NCI-H146 (cell line): ENCODE data around the gene TRABD2B.

Experiments used
- DNase-seq: peaks from one replicate; lab custom pipeline; 2025; lab: John Stamatoyannopoulos, UW

The TRABD2B gene

GRCh38 chr1:47997289-47998200, at the start of gene TRABD2B:
Gene TRABD2B, minus strand, starts transcription at chr1:47997385.
- peak; percentile 26 for DNase-seq

DNA sequence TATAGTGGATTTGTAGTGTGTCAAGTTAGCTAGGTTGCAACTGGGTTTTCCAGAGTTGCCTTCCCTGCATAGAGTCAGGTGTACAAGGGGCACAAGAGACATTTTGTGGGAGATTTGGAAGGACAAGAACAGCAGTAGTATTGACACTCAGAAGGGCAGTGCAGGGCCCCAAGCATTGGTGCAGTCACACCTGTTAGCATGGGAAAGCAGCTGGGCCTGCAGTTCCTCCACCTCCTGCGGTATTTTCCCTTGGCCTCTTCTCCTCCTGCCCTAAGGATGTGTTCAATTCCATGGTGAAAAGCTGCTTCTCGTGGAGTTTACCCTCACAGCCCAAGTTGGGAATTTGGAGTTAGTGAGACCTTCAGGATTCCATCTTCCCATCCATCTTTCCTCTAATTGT, 47.1 kb upstream of the TRABD2B start:
- no peak for DNase-seq

GRCh38 chr1:48043622-48044021, 46.4 kb upstream of the TRABD2B start:
- peak; percentile 49 for DNase-seq

- DNase-seq, result no peak
Observed at GRCh38 chr1:48040154-48040553, 43.0 kb upstream of the TRABD2B start.

DNA sequence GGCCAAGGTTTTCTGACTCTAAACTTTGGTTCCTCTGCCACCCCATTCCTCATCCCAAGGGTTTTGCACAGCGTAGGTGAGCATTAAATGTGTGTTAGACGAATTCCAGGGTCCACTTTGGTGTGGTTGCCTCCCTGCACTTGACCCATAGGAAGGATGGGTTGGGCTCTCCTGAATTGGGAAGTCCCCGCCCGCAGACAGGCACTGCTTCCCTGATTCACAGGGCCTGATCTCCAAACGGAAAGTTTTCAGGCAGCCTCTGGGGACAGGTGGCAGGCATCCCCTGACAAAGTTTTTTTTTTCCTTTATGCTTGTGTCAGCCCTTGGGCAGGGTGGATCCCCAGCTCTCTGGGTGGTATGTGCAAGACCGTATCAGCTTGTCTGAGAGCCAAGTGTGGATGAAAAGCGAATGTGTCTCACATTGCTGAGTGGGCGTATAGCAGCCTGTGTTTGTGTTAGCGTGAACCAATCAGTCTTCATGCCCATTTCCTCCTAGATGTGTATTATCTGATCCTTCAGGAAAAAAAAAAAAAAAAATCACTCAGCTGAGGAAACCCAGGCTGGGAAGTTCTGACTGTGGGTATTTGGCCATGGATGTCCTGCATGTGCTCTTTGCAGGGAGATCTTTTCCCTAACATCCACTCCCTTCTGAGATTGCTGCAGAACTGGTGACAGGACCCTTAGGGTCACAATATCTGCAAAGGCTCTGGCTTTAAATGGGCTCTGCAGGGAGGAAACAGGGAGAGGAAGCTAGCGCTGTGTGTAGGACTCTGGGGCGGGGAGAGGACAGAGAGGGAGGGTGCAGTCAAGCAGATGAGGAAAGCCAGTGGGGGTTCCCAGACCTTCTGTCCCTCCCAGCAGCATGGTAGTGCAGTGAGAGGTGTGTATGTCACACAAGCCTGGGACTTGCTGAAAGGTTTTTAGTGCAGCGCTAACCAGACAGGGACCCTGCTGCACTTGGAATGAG, 42.2 kb upstream of the TRABD2B start:
- DNase-seq, result no peak

- DNase-seq, result no peak
Observed at GRCh38 chr1:48038270-48038767, 41.1 kb upstream of the TRABD2B start.

- no peak for DNase-seq
Observed at GRCh38 chr1:48036710-48037355, 39.6 kb upstream of the TRABD2B start.

DNA sequence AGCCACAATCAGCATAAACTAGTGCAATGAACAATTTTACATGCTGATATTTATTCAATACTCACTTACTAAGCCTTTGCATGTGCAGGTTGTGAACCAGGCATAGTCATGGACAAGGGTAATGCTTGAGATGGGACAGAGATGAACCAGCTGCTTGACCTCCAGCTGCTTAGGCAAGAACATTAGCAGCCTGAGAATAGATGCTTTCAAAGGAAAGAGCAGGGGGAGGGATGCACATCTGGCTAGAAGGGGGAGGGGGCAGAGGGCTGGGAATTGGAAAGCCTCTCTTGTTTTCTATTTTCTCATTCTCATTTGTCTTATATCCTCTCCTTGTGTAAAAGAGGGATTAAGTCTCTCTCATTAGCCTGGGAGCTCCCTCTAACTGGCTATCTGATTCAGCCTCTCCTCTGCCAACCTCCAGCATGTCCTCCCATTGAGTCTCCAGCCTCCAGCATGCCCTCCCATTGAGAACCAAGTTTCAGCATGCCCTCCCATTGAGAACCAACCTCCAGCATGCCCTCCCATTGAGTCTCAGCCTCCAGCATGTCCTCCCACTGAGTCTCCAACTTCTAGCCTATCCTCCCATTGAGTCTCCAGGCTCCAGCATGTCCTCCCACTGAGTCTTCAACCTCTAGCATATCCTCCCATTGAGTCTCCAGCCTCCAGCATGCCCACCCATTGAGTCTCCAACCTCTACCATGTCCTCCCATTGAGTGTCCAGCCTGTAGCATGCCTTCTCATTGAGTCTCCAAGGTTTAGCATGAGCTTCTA, 38.4 kb upstream of the TRABD2B start:
- no peak for DNase-seq

DNA sequence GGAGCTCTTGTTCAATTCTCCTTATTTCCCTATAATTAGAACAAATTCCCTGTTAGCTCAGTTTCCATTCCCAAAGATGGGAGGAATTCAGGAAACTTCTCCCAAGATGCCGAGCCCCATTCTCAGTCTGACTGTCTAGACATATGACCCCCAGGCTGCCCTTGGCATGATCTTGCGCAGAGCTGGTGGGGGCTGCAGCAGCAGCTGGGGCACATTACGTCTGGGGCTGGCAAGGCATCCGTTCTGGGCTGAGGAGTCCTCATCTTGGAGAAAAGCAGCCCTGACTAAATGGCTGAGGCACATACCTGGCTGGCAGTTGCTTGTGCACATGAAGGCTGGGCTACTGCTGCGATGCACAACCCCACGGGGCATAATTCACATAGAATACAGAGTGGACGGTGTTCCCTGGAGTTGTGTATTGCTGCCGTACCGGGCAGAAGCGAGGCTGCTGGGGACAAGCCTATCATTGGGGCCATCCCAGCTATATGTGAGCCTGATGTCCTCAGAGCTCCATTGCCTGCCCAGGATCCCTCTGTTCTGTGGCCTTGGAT, 36.4 kb upstream of the TRABD2B start:
- DNase-seq, result no peak

- DNase-seq, result no peak
Observed at GRCh38 chr1:48031676-48032075, 34.5 kb upstream of the TRABD2B start.

GRCh38 chr1:48030696-48031365, 33.6 kb upstream of the TRABD2B start:
- no peak for DNase-seq

GRCh38 chr1:48030211-48030610, 33.0 kb upstream of the TRABD2B start:
- DNase-seq, result no peak

DNA sequence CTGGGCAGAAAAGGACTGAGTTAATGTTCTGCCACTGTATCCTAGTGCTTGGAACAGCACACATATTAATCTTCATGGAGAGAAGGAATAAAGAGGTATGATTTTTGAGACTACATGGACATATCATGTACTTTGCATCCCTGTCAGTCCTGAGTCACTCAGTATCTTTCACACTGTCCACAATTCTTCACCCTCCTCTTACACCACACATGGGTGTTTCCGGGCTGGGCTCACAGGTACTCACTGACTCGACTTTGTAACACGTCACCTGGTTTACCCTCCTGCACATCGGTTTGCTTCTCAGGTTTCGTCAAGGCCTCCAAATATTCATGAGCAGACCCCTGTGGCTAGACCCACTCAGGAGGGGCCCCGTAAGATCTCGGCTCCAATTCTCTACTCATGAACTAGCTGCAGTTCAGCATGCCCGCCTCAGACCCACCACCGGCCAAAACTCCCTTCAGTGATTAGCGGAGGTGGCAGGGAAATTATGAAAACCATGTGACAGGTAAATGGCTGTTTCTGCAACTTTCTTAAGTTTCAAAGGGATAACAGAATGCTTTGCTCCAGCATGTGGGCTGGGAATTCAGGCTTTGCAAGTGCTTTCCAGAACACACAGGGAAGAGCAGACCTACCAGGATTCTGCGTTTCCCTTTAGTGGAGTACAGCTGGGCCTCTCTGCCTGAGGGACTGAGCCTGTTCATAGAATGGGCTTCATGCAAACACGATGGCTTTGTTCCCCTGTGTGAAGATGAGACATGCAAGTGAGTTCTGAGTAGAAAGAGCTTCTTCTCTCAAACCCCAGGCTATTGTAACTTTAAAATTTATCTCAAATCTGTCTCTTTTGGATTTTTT, 31.3 kb upstream of the TRABD2B start:
- DNase-seq, result no peak

DNA sequence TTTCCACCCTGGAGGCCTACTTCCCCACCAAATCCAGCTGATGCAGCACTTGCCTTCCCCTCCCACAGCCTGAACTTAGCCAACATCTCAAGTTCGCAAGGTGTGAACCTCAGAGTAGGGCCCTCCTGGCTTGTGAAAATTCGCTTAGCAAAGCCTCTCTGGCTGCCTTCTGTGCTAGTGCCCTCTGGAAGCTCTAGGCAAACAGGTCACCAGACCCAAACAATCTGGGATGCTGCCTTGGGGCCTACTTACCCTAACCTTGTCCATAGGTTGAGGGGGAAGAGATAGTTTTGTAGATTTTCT, 30.3 kb upstream of the TRABD2B start:
- no peak for DNase-seq

GRCh38 chr1:48026701-48027532, 29.7 kb upstream of the TRABD2B start:
- no peak for DNase-seq

DNA sequence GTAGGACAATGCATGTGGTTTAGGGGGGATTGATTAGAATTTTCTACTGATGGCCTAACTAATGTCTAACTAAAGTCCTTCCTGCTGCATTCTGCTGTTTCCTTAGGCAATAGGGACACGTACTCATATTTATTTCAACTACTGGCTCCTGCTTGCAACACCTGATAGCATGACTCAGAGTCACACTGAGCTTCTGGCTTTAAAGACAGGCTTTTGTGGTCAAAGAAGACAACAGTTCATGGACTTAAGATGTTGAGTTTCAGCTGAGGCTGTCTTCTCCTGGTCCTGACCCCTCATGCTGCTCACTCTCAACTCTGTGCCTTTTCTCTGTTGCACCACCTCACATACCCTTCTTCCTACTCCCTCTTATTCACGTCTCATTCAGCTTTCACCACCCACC, 29.1 kb upstream of the TRABD2B start:
- no peak for DNase-seq

- no peak for DNase-seq
Observed at GRCh38 chr1:48025076-48025475, 27.9 kb upstream of the TRABD2B start.

GRCh38 chr1:48023488-48023887, 26.3 kb upstream of the TRABD2B start:
- DNase-seq, result no peak

DNA sequence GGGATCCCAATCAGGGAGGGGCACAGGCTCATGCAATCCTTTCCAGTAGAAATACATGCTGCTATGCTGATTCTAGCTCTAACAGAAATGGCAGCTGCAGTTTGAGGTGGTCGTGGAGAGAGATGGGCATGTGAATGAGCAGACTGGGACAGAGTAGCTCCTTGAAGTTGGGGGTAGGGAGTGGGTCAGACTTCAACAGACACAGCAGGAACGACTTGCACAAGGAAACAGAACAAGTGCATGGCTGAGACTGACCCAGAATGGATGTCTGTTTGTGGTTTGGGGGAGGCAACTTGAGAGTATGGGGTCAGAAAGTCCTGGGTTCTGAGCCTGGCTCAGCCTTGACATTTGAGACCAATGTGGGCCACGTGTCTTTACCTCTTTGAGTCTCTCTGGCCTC, 25.1 kb upstream of the TRABD2B start:
- no peak for DNase-seq
